Ascending aorta (tissue), 2 donors: ENCODE data around the gene PKD1. TPM values are rescaled to one million over a fixed set of nuclear protein-coding genes. Genes with fewer than 3 reads are reported as not detected.

ENCODE experiments used
- DNase-seq, 2 donors: peaks; one replicate each; pipeline ENCODE4 v3.0.0-alpha.2; 2019; ENCODE audit warnings: low spot score in 2 of 2
- H3K27ac ChIP-seq, 2 donors: fragments of 200-600 bp; sonication (generic); one replicate each; pipeline ENCODE4 v1.5.1; 2016 to 2017; ENCODE audit warnings: mild to moderate bottlenecking in 1 of 2
- H3K27me3 ChIP-seq: fragments of 200-600 bp; sonication (generic); one replicate; pipeline ENCODE4 v1.5.1; 2017
- H3K36me3 ChIP-seq, 2 donors: fragments of 200-600 bp; sonication (generic); one replicate each; pipeline ENCODE4 v1.5.1; 2016
- H3K4me1 ChIP-seq, 2 donors: fragments of 200-600 bp; sonication (generic); one replicate each; pipeline ENCODE4 v1.5.1; 2016 to 2017; ENCODE audit warnings: mild to moderate bottlenecking in 1 of 2
- H3K4me3 ChIP-seq, 2 donors: fragments of 200-600 bp; sonication (generic); one replicate each; pipeline ENCODE4 v1.5.1; 2016 to 2017; ENCODE audit warnings: mild to moderate bottlenecking in 1 of 2
- H3K9me3 ChIP-seq, 2 donors: fragments of 200-600 bp; sonication (generic); one replicate each; pipeline ENCODE4 v1.5.1; 2016
- intact Hi-C: fragments of 100-400 bp; cut with DNase I; formaldehyde crosslinking; loops from one replicate; pipeline ENCODE4 v1.15.1; 2023
- total RNA-seq: library from RNA; depleted of rRNA; stranded (reverse); fragments of >200 nt; gene quantifications from one replicate; pipeline ENCODE4 v1.1.0, GENCODE V29; 2016
- TF ChIP-seq, protein P1 (sequence below), 3 experiments: fragments of 200-600 bp in 2 of 3; fragments of 450-650 bp in 1 of 3; sonication (generic) in 2 of 3; IDR thresholded peaks; one replicate each; pipeline ENCODE4 v1.5.1; 2016 to 2019; ENCODE audit warnings: antibody characterized with exemption in 3 of 3, mild to moderate bottlenecking in 1 of 3, moderate library complexity in 1 of 3

Gene PKD1
- total RNA-seq, 1 donor from 2014 or later: 551 TPM

- no peak for DNase-seq
- intact Hi-C loops: no loop called here
- peaks cover 40 to 60% of the 10 kb centered on the region in 2 donors for H3K36me3 ChIP-seq
- no peaks in the 10 kb centered on the region for H3K9me3 ChIP-seq
- no peak overlapping the region for H3K4me3 ChIP-seq
- no peaks in the 10 kb centered on the region for H3K4me1 ChIP-seq
- TF ChIP-seq, protein P1, sequence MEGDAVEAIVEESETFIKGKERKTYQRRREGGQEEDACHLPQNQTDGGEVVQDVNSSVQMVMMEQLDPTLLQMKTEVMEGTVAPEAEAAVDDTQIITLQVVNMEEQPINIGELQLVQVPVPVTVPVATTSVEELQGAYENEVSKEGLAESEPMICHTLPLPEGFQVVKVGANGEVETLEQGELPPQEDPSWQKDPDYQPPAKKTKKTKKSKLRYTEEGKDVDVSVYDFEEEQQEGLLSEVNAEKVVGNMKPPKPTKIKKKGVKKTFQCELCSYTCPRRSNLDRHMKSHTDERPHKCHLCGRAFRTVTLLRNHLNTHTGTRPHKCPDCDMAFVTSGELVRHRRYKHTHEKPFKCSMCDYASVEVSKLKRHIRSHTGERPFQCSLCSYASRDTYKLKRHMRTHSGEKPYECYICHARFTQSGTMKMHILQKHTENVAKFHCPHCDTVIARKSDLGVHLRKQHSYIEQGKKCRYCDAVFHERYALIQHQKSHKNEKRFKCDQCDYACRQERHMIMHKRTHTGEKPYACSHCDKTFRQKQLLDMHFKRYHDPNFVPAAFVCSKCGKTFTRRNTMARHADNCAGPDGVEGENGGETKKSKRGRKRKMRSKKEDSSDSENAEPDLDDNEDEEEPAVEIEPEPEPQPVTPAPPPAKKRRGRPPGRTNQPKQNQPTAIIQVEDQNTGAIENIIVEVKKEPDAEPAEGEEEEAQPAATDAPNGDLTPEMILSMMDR (IDR thresholded peaks at IDR 0.05): no peak
- H3K27ac ChIP-seq: no peak overlapping the region
- no peaks in the 10 kb centered on the region for H3K27me3 ChIP-seq
Measured at GRCh38 chr16:2177101-2177500, 41.4 kb upstream of the PKD1 start.

DNA sequence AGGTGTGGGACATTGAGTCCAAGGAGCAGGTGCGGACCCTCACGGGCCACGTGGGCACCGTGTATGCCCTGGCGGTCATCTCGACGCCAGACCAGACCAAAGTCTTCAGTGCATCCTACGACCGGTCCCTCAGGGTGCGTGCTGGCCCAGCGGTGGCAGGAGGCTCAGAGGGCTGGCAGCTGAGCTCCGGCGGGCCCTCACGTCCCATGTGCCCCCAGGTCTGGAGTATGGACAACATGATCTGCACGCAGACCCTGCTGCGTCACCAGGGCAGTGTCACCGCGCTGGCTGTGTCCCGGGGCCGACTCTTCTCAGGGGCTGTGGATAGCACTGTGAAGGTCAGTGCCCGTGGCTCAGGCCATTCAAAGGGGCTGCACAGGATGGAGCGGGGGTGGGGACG, 40.3 kb upstream of the PKD1 start:
- Histone ChIP-seq H3K27me3 (no peaks in the 10 kb centered on the region), H3K4me1 (no peaks in the 10 kb centered on the region), H3K27ac (no peak overlapping the region), H3K9me3 (no peaks in the 10 kb centered on the region), H3K4me3 (no peak overlapping the region), H3K36me3 (peaks cover 43 to 71% of the 10 kb centered on the region in 2 donors)
- no peak for DNase-seq
- intact Hi-C loops: no loop called here
- TF ChIP-seq, protein P1 (IDR thresholded peaks at IDR 0.05): no peak

DNA sequence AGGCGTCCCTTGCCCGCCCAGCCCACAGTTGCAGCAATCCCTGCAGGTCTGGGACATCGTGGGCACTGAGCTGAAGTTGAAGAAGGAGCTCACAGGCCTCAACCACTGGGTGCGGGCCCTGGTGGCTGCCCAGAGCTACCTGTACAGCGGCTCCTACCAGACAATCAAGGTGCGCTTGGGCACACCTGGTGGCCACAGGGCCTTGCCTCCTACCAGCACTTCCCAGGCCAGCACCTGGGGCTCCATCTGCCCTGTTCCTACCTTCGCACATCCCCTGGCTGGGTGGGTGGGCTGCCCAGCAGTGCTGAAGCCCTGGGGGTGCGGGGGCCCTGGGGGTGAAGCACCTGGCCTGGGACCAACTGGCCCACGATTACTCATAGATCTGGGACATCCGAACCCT, 39.8 kb upstream of the PKD1 start:
- H3K27ac ChIP-seq: no peak overlapping the region
- no peaks in the 10 kb centered on the region for H3K9me3 ChIP-seq
- H3K4me3 ChIP-seq: no peak overlapping the region
- H3K36me3 ChIP-seq: peaks cover 43 to 76% of the 10 kb centered on the region in 2 donors
- TF ChIP-seq, protein P1 (IDR thresholded peaks at IDR 0.05): no peak
- intact Hi-C loops: no loop called here
- DNase-seq: no peak
- H3K4me1 ChIP-seq: no peaks in the 10 kb centered on the region
- no peaks in the 10 kb centered on the region for H3K27me3 ChIP-seq

GRCh38 chr16:2174396-2175131, 38.9 kb upstream of the PKD1 start:
- intact Hi-C loops: no loop called here
- no peaks in the 10 kb centered on the region for H3K9me3 ChIP-seq
- no peaks in the 10 kb centered on the region for H3K4me1 ChIP-seq
- H3K36me3 ChIP-seq: peaks cover 45 to 78% of the 10 kb centered on the region in 2 donors
- H3K27ac ChIP-seq: no peak overlapping the region
- H3K4me3 ChIP-seq: no peak overlapping the region
- no peak for DNase-seq
- H3K27me3 ChIP-seq: no peaks in the 10 kb centered on the region
- TF ChIP-seq, protein P1 (IDR thresholded peaks at IDR 0.05): no peak

DNA sequence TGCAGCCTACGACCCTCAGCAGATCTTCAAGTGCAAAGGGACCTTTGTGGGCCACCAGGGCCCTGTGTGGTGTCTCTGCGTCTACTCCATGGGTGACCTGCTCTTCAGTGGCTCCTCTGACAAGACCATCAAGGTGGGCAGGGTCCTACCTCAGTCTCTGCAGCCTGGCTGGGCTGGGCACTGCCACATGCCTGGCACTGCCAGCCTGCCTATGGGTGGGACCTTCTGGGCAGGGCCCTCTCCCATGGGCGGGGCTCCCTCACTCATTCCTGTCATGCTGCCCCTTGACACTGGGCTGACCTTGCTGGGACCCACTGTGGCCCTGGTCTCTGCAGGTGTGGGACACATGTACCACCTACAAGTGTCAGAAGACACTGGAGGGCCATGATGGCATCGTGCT, 38.2 kb upstream of the PKD1 start:
- Histone ChIP-seq H3K27me3 (no peaks in the 10 kb centered on the region), H3K4me1 (no peaks in the 10 kb centered on the region), H3K9me3 (no peaks in the 10 kb centered on the region), H3K4me3 (no peak overlapping the region), H3K27ac (no peak overlapping the region), H3K36me3 (peaks cover 45 to 82% of the 10 kb centered on the region in 2 donors)
- intact Hi-C loops: no loop called here
- no peak for DNase-seq
- TF ChIP-seq, protein P1 (IDR thresholded peaks at IDR 0.05): no peak
